Measurements from ENCODE around the gene EDEM2. TPM values are rescaled to one million over a fixed set of nuclear protein-coding genes. Genes with fewer than 3 reads are reported as not detected.
"Not testable (repeated sequence)": the region's sequence is repeated elsewhere in the genome, so short reads cannot be mapped to it uniquely, and the experiment has no call there.

The EDEM2 gene
- total RNA-seq, 1 donor from 2014 or later: 20.3 TPM

GRCh38 chr20:35077872-35078271 lies 69.3 kb downstream of the EDEM2 start:
- H3K9me3 ChIP-seq: no peaks in the 10 kb centered on the region
- peaks cover 0 to 14% of the 10 kb centered on the region in 2 donors for H3K4me1 ChIP-seq
- intact Hi-C loops (cut with DNase I): no loop called here
- no peaks in the 10 kb centered on the region for H3K27me3 ChIP-seq
- H3K27ac ChIP-seq: no peak overlapping the region
- no peak for DNase-seq (ENCODE audit: low spot score in 2 of 2)
- no peak overlapping the region for H3K4me3 ChIP-seq
- TF ChIP-seq, protein P1, sequence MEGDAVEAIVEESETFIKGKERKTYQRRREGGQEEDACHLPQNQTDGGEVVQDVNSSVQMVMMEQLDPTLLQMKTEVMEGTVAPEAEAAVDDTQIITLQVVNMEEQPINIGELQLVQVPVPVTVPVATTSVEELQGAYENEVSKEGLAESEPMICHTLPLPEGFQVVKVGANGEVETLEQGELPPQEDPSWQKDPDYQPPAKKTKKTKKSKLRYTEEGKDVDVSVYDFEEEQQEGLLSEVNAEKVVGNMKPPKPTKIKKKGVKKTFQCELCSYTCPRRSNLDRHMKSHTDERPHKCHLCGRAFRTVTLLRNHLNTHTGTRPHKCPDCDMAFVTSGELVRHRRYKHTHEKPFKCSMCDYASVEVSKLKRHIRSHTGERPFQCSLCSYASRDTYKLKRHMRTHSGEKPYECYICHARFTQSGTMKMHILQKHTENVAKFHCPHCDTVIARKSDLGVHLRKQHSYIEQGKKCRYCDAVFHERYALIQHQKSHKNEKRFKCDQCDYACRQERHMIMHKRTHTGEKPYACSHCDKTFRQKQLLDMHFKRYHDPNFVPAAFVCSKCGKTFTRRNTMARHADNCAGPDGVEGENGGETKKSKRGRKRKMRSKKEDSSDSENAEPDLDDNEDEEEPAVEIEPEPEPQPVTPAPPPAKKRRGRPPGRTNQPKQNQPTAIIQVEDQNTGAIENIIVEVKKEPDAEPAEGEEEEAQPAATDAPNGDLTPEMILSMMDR (IDR thresholded peaks at IDR 0.05): no peak
- peaks cover 24 to 29% of the 10 kb centered on the region in 2 donors for H3K36me3 ChIP-seq

DNA sequence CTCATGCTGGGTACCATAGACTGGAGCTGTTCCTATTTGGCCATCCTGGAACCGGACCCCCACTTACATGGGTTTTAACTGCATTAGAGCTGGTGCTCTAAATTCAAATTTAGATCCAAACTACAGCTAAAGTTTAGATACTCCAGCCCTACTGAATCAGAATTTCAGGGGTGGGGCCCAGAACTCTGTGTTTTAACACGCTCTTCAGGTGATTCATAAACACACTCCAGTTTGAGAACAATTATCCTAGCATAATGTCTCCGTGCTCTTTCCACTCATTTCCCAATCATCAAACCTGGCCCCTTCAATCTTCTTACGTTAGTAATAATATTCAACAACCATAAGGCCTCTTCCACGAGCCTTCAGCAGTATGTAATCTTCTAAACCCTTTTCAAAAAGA lies 69.8 kb downstream of the EDEM2 start:
- TF ChIP-seq, protein P1 (IDR thresholded peaks at IDR 0.05): no peak
- intact Hi-C loops (cut with DNase I): no loop called here
- Histone ChIP-seq H3K27ac (no peak overlapping the region), H3K4me1 (peaks cover 0 to 14% of the 10 kb centered on the region in 2 donors), H3K4me3 (no peak overlapping the region), H3K9me3 (no peaks in the 10 kb centered on the region), H3K27me3 (no peaks in the 10 kb centered on the region), H3K36me3 (peaks cover 24 to 29% of the 10 kb centered on the region in 2 donors)
- DNase-seq (ENCODE audit: low spot score in 2 of 2): no peak

DNA sequence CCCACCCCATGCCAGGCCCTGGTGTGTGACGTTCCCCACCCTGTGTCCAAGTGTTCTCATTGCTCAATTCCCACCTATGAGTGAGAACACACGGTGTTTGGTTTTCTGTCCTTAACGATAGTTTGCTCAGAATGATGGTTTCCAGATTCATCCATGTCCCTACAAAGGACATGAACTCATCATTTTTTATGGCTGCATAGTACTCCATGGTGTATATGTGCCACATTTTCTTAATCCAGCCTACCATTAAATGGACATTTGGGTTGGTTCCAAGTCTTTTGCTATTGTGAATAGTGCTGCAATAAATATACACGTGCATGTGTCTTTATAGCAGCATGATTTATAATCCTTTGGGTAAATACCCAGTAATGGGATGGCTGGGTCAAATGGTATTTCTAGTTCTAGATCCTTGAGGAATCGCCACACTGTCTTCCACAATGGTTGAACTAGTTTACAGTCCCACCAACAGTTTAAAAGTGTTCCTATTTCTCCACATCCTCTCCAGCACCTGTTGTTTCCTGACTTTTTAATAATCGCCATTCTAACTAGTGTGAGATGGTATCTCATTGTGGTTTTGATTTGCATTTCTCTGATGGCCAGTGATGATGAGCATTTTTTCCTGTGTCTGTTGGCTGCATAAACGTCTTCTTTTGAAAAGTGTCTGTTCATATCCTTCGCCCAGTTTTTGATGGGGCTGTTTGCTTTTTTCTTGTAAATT lies 75.5 kb downstream of the EDEM2 start:
- H3K36me3 ChIP-seq: peaks cover 10 to 18% of the 10 kb centered on the region in 2 donors
- H3K27me3 ChIP-seq; H3K9me3 ChIP-seq; DNase-seq (ENCODE audit: low spot score in 2 of 2); H3K4me3 ChIP-seq; intact Hi-C loops (cut with DNase I); H3K4me1 ChIP-seq; H3K27ac ChIP-seq: not testable (repeated sequence)

- DNase-seq (ENCODE audit: low spot score in 2 of 2): no peak
- TF ChIP-seq, protein P1 (IDR thresholded peaks at IDR 0.05): no peak
- no peaks in the 10 kb centered on the region for H3K27me3 ChIP-seq
These were observed 80.9 kb downstream of the EDEM2 start for GRCh38 chr20:35066194-35066593.

More at GRCh38 chr20:35066194-35066593, 80.9 kb downstream of the EDEM2 start:
- Histone ChIP-seq H3K4me1 (no peaks in the 10 kb centered on the region), H3K36me3 (peaks cover 6 to 8% of the 10 kb centered on the region in 2 donors), H3K4me3 (no peak overlapping the region), H3K27ac (no peak overlapping the region), H3K9me3 (no peaks in the 10 kb centered on the region)
- intact Hi-C loops (cut with DNase I): no loop called here

Other genes starting within 250 kb of the EDEM2 start
- gene GSS, start 191.5 kb downstream of the EDEM2 start, total RNA-seq: 40.7 TPM
- gene MYH7B, start 191.5 kb downstream of the EDEM2 start, total RNA-seq: 4.7 TPM
- 54.1 TPM for gene TRPC4AP, start 54.5 kb downstream of the EDEM2 start, total RNA-seq
- gene PROCR, start 24.7 kb upstream of the EDEM2 start, total RNA-seq: 241 TPM
- not detected for gene MMP24, start 79.4 kb upstream of the EDEM2 start, total RNA-seq
- gene MMP24OS, start 130.8 kb upstream of the EDEM2 start, total RNA-seq: 43.1 TPM
- 98.0 TPM for gene EIF6, start 137.4 kb upstream of the EDEM2 start, total RNA-seq
- gene FAM83C, start 145.1 kb upstream of the EDEM2 start, total RNA-seq: not detected

Measured in ascending aorta (tissue), 2 donors.